ENCODE measurements around the gene TACC2.

- TF ChIP-seq, protein P1, sequence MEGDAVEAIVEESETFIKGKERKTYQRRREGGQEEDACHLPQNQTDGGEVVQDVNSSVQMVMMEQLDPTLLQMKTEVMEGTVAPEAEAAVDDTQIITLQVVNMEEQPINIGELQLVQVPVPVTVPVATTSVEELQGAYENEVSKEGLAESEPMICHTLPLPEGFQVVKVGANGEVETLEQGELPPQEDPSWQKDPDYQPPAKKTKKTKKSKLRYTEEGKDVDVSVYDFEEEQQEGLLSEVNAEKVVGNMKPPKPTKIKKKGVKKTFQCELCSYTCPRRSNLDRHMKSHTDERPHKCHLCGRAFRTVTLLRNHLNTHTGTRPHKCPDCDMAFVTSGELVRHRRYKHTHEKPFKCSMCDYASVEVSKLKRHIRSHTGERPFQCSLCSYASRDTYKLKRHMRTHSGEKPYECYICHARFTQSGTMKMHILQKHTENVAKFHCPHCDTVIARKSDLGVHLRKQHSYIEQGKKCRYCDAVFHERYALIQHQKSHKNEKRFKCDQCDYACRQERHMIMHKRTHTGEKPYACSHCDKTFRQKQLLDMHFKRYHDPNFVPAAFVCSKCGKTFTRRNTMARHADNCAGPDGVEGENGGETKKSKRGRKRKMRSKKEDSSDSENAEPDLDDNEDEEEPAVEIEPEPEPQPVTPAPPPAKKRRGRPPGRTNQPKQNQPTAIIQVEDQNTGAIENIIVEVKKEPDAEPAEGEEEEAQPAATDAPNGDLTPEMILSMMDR (IDR thresholded peaks at IDR 0.05), result no peak
- TF ChIP-seq POLR2A (IDR thresholded peaks at IDR 0.05), result no peak
Observed at GRCh38 chr10:122091722-122092121, 102.8 kb downstream of the TACC2 start.

Measured in tibial nerve (tissue), 3 donors.